ENCODE data around the gene MAD2L1BP.

Gene MAD2L1BP

DNA sequence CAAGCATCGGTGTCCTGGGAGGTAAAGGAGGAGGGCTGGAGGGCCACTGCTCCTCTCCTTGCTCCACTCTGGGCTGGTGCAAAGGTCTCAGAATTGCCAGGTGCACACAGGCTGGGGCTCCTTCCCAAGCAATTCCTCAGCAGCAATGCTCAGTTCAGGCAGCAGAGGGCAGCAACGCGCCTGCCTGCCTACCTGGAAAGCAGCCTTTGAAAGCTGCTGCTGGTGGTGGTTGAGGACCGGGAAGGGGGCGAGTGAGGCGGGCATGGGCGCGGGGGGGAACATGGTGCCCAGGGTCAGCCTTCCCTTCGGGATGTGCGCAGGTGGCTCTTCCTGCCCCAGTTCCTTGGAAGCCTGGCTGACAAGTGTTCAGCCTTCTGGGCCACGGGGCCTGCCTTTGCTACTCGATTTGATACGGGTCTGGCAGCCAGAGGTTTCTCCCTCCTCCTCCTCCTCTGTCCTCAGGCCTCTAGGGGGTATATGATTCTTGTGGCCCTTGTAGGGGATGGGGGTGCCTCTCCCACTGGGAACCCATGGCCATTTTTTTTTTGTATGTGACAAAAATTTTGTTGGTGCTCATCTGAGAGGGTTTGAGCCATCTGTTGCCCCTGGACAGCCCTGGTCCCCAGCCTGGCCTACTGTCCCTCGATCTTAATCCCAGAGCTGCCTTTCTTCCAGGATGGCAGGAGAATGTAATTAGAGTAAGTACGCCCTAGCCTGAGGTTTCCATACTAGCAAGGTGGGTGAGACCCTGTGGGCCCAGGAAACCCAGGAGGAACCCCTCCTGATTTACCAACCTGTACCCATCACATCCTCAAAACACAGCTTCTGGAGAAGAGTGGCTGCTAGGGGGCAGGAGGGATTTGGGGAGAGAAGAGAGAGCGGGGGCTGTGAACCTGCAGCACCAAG lies 31.9 kb downstream of the MAD2L1BP start:
- no peak for FAIRE-seq

DNA sequence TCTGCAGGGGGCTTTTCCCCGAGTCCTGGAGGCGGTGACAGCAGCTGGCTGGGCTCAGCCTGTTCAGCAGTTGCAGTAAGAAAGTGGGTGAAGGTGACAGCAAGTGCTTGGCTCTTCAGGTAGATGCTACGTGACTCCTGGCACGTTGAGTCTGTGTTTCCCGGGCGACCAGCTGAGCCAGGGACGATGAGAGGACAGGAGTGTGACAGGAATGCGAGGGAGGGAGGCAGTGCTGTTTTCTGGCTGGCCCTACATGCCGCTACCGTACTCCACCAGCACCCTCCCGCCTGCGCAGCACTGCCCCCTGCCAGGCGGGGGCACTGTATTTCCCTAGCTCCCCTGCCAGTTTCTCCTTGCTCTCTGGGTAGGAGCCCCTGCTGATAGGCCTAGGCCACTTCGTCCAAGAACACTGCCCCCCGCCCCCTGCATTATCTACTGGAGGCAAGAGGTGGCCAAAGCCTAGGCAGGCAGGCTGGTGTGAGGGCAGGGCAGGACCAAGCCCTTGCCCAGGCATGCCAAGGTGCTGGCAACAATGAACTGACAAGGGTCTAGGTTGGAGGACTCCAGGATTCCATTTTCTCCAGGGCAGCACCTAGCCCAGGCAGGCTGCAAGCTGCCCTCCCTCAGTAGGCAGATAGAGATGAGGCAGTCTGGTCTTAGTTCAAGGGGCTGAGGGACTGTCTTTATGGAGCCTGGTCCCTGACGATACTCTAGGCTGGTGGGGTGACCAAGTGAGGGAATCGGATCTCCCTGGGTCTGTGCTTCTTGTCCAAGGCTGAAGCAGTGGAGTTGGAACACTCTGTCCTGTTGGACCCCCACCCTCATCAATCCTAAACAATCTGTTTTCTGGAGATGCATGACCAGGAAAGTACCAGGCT lies 32.8 kb downstream of the MAD2L1BP start:
- no peak for FAIRE-seq

DNA sequence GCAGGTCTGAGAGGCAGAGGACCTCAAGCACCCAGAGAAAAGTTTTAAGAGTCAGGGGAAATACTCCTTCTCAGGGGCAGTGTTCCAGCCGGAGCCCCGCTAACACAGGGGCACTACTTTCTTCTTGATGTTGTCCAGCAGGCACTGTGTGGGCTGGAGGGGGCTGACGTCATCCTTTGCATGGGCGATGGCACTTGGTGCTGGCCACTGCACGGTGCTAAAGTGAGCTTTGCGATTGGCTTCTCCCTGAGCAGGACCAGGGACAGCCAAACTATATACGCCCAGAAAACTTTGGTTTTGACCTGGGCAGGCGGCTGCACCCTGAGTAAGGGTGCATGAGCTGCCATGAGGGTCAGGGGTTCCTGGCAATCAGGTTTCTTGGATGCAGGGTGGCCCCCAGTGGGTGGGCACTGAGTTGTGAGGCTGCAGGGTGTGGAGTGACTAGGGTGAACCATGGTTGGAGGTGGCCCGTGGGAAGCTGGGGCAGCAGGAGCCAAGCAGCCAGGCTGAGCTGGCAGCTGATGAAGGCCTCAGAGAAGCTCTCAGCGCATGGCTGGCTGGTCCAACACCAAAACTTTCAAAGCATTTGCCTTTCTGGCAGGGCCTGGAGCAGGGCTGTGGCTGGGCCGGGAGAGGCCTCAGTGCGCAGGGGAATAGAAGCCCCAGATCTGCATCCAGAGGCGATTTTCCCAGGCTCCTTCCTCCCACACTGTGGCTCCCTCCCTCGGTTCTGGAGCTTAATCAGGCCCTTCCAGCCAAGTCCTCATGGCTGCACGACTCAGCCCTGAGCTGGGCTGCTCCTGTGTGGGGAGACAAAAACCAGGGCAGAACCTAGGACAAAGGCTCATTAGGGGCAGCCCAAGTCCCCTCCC lies 33.6 kb downstream of the MAD2L1BP start:
- no peak for FAIRE-seq

GRCh38 chr6:43669922-43670622 lies 34.4 kb downstream of the MAD2L1BP start:
- FAIRE-seq: no peak

DNA sequence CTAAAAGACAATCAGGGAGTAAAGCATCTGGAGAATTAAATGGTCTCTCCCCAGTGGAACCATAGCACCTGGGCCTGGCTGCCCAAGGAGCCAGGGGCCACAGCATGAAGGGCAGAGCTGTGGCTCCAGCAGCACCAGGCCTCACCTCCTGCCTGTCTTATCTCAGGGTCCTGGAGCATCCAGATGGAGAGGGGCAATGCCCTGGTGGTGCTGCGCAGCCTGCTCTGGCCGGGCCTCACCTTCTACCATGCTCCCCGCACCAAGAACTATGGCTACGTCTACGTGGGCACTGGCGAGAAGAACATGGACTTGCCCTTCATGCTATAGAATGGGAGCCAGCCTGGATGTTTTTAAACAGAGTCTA lies 35.0 kb downstream of the MAD2L1BP start:
- no peak for FAIRE-seq

GRCh38 chr6:43671011-43671800 lies 35.6 kb downstream of the MAD2L1BP start:
- FAIRE-seq: no peak

DNA sequence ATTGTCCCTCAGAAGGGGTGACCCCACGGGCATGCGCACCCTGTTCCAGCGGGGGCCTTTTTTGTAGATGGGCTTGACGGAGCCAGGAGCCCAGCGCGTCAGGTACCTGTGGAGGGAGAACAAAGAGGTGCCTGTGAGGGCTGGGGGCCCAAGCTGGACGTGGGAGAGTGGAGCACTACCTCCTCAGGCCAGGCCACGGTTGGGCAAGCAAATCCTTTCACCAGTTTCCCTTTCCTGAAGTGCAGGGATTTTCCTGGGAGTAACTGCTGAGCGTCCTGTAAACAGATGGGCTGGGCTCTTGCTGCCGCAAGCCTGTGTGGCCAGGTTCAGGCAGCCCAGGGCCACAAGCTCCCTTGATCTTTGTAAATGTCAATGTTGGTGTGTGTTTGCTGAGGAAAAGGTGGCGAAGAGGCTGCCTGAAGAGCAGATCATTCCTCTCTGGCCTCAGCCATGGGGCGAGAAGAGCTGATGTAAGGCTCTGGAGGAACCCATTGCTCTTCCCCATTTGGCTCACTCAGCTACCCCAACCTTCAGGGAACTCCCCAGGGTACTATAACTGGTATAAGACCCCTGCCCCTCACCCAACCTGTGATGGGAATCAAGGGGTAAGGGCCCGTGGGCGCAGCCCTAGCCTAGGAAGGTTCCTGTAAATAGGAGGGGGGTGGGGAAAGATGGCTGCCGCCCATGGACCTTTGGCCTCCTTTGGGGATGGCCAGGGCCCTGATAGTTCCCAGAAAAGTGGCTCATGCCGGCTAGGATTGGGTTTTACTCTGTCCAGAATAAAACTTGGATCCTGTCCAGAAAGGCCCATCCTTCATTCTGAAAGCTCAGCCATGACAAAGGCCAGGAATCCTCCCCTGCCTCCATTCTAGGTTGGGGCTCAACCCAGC lies 36.4 kb downstream of the MAD2L1BP start:
- no peak for FAIRE-seq

- FAIRE-seq: no peak
These were observed 37.9 kb downstream of the MAD2L1BP start for GRCh38 chr6:43673444-43674084.

GRCh38 chr6:43674291-43674690 lies 38.7 kb downstream of the MAD2L1BP start:
- FAIRE-seq: no peak

- FAIRE-seq: no peak
These were observed 39.3 kb downstream of the MAD2L1BP start for GRCh38 chr6:43674921-43675320.

DNA sequence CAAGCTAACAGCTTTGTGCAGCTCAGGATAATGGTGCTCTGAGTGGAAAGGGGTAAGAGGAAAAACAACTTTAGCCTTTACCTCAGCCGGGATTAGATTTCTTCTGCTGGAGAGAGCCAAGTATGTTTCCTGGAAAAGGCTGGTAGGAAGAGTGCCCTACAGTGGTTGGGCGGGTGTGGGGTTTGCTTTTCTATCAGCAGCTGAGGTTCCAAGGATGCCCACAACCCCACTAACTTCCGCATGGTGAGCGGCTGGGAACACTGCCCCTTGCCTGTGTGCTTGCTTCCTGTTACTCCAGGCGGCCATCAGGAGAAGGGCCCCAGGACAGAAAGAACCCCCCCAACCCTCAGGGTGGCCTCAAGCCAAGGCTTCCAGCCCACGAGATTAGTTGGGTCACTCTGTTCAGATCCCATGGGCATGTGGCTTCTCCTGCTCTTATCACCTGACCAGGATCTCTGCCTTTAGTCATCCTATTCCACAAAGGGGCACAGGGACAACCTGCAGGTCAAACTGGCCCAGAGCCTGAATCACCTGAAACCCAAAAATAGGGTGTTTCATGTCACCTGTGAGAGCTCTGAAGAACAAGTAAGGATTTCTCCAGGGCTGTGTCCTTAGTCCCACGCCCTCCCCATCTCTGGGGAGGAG lies 41.4 kb downstream of the MAD2L1BP start:
- no peak for FAIRE-seq

GRCh38 chr6:43677759-43678158 lies 42.1 kb downstream of the MAD2L1BP start:
- no peak for FAIRE-seq

GRCh38 chr6:43678341-43678740 lies 42.7 kb downstream of the MAD2L1BP start:
- no peak for FAIRE-seq

GRCh38 chr6:43679057-43679456 lies 43.4 kb downstream of the MAD2L1BP start:
- no peak for FAIRE-seq

DNA sequence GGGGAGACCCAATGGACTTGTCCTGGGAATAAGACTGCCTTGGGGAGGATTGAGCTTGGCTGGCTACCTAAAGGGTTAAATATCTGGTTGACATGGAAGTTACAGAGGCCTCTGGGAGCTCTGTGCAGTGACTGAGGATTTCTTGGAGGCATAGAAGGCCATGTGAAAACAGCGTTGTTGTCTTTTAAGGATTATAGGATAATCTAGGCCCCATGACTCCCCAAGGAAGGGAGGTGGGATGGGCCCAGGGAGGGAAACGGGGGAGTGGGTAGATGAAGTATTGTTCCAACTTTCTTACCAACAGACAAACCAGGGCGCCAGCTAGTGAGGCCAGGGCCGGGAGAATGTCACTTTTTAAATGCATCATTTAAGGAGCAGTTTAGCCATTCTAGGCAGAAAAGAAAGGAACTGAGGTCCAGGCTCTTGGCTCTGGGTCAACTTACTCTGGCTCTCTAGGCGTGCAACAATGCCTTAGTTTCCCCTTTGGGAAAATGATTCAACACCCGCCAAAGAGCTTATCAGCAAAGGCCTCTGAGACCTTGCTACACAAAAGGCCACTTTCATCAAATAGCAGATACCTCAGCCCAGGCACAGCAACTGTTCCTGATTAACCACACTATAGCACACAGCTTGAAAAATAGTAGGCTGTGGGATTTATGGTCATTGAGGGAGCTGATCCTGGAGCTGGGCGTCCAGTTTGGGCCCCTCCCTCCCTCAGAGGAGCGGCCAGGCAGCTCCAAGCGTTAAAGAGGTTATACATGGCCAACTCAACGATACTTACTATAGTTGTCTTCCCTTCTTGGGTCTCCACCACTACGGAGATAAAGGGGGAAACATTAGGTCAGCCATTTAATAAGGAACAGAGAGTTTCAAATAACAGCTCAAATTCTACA lies 44.9 kb downstream of the MAD2L1BP start:
- FAIRE-seq: no peak

DNA sequence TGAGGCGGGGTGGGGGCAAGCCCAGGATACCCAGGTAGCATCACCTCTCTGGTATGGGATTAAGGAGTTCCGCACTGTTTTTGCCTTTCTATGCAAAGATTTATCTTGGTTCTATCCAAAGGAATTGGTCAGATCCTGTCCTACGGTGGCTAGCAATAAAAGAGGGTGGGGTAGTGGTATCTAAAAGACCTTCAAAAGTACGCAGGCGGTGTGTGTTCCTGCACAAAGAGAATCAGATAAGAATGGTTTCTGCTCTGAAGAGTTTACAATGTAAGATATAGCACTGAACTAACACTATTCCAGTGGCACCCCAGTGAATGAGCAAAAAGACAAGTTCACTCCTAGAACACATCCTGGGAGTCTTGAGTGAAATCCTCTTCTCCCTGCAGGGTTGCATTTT lies 45.7 kb downstream of the MAD2L1BP start:
- no peak for FAIRE-seq

GRCh38 chr6:43682724-43683429 lies 47.2 kb downstream of the MAD2L1BP start:
- FAIRE-seq: no peak
